SIG-M5 treated with dmso at 0.1 percent for 504 hours (cell line): ENCODE results near the gene TANC2.

Experiments
- DNase-seq: peaks from one replicate; lab custom pipeline; 2025; ENCODE audit not compliant: unreplicated experiment; lab: John Stamatoyannopoulos, UW

The TANC2 gene

DNA sequence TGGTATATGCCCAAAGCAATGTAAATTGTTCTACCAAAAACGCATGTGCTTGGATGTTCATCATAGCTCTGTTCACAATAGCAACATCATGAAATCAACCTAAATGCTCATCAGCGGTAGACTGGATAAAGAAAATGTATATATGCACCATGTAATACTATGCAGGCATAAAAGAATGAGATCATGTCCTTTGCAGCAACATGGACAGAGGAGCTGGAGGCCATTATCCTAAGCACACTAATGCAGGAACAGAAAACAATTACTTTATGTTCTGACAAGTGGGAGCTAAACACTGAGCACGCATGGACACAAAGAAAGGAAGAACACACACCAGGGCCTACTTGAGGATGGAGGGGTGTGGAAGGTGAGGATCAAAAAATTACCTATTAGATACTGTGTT lies 33.7 kb downstream of the TANC2 start:
- DNase-seq: no peak

- DNase-seq: no peak
These were observed 35.8 kb downstream of the TANC2 start for GRCh38 chr17:63001689-63002394.

- DNase-seq: no peak
These were observed 36.6 kb downstream of the TANC2 start for GRCh38 chr17:63002625-63003024.

- no peak for DNase-seq
These were observed 49.8 kb downstream of the TANC2 start for GRCh38 chr17:63015824-63016223.
